GM18498 (cell line): ENCODE data around the gene ITGAD.
"Not testable (repeated sequence)": the region's sequence is repeated elsewhere in the genome, so short reads cannot be mapped to it uniquely, and the experiment has no call there.

Source experiments
- ATAC-seq: cut with Tn5 transposase; IDR thresholded peaks from one replicate; pipeline ENCODE4 v1.9.1; 2021; ENCODE audit warnings: mild to moderate bottlenecking, moderate library complexity; ENCODE audit not compliant: unreplicated experiment

The ITGAD gene

DNA sequence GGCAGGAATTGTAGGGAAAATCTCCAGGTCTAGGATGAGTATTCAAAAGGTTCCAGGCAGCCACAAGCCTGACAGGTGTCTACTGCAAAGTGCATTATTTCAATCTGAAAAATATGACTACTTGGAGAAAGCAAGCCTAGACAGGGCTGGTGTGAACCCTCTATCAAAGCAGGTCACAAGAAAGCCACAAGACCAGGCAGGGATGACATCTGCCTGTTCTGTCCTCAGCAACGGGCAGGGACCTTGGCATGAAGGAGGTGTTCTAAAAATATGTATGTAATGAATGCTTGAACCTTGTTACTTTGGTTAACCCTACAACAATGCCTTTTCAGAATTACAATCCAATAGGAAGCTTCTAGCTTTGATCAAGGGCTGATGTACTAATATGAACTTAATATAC is 36.2 kb downstream of the ITGAD start:
- no peak for ATAC-seq

DNA sequence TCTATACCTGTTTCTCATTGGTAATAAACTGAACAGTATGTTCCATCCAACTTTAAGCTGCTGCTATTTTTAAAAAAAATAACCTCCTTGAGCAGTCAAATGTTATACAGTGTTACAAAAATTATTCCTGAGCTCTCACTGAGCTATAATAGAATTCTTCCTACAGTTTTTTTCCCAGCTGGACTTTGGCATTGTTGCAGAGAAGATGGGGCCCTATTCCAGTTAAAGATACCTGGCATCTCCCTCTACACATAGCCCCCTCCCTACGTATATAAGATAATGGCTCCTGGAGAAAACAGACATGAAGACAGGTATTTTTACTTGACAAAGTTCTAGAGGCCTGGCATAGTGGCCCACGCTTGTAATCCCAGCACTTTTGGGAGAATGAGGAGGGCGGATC is 36.7 kb downstream of the ITGAD start:
- ATAC-seq, result no peak

DNA sequence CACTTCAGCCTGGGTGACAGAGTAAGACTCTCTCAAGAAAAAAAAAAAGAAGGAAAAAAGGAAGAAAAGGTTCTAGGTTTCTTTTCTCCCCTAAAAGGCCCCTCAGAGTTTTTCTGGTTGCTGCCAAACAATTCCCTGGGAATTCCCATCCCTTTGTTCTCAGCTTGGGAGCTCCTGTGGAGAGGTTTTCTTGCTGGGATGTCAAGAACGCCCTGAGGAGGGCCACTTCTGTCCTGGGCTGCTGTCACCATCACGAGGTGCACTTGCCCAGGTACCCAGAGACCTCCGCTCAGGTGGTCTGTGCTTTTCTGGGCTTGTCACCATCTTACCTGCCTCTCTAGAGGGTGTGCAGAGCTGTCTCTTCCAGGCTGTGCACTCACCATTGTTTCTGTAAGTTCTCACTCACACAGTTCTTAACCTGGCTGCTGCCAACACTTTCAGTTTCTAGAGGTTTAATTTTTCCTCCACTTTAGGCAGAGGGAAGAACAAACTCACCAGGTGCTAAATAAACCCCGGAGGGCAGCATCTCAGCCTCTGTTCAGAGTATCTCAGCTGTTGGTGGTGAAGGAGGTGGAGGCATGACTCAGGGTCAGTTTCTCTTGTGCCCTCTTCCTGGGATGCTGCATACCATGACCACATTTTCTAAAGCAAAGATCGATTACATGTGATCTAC is 37.4 kb downstream of the ITGAD start:
- no peak for ATAC-seq

DNA sequence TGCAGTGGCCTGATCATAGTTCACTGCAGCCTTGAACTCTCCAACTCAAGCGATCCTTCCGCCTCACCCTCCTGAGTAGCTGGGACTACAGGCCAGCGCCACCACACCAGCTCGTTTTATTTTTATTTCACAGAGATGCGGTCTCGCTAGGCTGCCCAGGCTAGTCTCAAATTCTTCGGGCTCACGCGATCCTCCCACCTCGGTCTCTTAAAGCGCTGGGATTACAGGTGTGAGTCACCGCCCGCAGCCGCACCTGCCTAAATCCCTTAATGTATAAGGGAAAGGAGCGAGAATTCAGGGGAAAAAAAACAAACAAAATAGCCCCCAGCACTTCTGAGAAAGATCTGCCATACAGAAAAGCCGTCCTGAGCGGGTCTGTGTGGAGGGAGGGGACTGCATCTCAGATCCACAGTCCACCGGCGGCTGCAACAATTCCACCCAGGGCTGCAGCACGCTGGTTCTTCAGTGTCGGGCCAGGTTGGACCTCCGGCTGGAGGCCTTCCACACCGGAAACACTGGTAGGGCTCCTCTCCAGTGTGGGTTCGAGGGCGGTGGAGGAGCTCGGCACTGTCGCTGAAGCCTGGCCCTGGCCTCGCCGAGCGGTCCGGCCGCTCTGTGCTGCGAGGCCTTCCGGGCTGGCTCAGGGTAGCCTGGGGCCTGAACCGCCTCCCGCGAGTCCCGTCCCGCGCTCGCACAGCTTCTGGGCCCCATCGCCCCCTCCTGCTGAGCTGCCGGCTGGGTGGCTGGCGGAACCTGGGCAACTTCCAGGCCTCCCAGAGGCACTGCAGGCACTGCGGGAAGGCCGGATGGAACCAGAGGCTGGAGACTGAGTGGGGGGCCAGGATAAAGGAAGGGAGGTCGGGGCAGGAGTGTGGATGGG is 42.4 kb downstream of the ITGAD start:
- no peak for ATAC-seq

DNA sequence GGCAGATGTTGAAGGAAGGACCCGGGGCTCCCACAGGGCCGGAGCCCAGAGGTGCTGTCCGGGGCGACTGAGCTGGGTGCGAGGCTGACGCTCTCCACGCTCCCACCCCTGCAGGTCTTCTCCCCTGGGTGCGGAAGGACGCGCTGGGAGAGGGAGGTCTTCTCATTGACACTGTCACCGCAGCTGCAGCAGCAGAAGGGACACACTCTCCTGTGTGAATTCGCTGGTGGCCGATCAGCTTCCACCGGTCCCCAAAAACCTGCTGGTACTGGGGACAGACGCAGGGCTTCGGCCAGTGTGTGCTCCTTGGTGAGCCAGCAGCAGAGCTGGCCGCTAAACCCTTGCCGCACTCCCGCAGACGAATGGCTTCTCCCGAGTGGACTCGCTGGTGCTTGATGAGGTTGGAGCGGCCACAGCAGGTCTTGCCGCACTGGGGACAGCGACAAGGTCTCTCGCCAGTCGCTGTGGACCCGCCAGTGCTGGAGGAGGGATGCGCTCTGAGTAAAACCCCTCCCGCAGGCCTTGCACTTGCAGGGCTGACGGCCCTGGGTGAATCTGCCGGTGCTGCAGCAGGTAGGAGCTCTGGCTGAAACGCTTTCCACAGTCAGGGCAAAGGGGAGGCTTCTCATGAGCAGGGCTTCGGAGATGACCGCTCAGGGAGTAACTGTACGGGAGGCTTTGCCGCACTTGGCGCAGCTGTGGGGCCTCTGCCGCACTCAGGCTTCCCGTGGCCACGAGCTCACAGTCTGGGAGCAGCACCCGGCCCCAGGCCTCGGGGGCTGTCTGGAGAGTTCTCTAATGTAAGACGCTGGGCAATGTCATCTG is 43.3 kb downstream of the ITGAD start:
- no peak for ATAC-seq

DNA sequence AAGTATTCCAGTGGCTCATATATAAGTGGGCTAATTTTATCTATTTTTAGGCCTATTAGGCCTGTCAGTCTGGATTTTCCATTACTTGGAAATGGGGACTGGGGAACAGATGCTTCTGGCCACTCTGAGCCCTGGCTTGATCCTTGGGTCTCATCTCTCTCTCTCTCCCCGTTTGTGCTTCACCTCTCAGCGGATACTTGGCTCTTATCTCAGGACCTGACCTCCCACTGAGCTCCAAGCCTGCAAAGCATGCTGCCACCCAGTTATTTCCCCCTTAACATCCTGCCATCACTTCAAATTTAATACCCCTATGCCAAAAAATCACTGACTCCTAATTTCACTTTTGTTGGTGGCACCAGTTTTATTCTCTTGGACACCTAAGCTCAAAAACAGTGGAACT is 45.3 kb downstream of the ITGAD start:
- ATAC-seq, result no peak

DNA sequence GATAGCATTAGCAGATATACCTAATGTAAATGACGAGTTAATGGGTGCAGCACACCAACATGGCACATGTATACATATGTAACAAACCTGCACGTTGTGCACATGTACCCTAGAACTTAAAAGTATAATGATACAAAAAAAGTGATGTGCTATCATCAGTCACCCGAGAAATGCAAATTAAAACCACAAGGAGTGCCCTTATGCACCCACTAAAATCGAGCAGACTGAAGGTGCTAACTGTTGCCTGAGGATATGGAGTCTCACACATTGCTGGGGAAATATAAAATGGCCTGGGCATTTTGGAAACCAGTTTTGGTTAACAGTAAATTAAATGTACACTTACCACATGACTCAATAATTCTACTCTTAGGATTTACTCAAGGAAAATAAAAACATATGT is 45.9 kb downstream of the ITGAD start:
- ATAC-seq, result peak; percentile 54

DNA sequence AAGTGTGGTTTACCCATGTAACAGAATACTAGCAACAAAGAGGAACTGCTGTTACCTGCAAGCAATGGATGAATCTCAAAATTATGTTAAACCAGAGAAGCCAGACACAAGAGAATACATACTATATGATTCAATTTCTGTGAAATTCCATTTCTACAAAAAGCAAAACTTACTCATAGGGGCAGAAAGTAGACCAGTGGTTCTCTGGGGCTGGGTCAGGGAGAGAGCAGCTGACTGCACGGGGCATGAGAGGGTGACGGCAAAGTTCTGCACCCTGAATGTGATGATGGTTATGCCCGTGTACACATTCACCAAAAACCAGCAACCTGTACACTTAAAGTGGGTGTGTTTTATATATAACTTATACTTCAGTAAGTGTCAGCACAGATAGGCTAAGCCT is 46.4 kb downstream of the ITGAD start:
- no peak for ATAC-seq

DNA sequence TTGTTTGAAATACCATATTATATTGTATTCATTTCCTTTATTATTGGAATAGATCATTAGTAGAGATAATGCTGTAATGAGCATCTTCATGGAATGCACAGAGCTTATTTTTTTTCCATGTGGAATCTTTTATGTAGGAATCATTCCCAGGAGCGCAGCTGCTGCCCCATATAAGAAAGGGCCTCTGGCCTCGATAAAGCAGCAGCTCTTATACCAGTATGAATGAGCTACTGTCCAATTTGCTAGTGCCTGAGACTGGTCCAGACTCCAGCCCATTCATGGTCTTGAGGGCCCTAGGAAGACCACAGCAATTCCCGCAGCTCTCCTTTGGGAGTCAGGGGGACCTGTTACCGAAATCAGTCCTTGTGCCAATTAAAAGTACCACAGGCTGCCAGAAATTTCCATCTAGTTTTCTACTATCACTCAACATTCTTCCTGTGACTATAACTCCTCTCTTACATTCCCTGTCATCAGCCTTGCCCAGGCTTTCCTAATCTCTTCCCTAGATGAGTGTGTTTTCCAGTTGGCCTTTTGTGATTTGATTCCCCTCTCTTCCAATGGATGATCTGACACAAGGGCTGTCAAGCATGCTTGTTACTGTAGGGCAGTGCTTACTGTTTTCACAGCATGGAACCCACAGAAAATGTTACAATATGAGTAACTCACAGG is 47.5 kb downstream of the ITGAD start:
- ATAC-seq, result no peak

DNA sequence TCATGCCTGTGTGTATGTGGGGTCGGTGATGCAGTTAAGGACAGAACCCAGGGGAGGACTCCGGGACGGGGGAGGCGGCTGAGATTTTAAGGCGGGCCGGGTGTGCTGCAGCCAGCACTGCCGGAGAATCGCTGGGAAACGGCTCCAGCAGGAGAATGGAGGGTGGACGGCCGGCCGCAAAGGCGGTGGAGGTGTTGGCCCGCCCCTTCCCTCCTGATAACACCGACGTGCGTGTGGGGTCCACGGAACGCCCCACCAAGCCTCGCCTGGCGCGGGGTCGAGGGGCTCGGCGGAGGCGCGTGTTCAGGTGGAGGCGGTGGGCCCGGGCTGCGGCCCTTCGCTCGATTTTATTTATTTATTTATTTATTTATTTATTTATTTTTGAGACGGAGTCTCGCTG is 48.8 kb downstream of the ITGAD start:
- ATAC-seq, result no peak

DNA sequence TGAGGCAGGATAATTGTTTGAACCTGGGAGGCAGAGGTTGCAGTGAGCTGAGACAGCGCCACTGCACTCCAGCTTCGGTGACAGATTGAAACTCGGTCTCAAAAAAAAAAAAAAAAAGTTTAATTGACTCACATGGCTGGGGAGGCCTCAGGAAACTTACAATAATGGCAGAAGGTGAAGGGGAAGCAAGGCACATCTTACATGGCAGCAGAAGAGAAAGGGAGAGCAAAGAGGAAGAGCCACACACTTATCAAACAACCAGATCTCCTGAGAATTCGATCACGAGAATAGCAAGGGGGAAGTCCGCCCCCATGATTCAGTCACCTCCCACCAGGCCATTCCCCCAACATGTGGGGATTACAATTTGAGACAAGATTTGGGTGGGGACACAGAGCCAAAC is 52.8 kb downstream of the ITGAD start:
- ATAC-seq, result not testable (repeated sequence)

DNA sequence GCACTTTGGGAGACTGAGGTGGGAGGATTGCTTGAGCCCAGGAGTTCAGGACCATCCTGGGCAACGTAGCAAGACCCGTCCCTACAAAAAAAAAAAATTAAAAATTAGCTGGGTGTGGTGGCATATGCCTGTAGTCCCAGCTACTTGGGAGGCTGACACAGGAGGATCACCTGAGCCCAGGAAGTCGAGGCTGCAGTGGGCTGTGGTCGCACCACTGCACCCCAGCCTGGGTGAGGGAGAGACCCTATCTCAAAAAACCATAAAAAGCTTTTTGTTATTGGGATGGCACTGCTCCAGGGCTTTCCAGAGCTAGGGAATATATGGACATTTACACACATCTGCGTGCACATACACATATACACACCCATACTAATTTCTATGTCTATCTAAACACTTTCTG is 58.1 kb downstream of the ITGAD start:
- ATAC-seq, result no peak

DNA sequence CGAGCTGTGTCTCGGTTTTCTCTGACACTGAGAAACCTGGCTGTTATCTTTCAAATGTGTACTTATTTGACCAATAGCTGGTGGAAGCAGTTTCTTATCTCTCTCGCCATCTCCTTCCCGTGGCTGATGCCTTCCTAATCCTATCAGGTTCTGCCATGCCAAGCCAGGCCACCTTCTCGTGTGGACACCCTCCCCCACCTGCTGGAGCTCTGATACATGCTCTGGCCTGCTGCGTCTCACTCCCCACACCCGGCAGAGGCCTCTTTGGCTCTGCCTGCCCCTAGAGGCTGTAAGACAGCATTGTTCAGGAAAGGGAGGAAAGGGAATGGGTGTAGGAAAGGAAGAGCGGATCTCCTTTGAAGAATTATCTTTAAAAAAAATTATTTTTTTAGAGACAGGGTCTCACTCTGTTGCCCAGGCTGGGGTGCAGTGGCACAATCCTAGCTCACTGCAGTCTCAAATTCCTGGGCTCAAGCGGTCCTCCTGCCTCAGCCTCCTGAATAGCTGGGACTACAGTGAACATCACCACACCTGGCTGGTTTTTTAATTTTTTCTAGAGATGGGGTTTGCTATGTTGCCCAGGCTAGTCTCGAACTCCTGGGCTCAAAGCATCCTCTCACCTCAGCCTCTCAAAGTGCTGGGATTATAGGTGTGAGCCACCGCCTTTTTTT is 58.7 kb downstream of the ITGAD start:
- no peak for ATAC-seq

DNA sequence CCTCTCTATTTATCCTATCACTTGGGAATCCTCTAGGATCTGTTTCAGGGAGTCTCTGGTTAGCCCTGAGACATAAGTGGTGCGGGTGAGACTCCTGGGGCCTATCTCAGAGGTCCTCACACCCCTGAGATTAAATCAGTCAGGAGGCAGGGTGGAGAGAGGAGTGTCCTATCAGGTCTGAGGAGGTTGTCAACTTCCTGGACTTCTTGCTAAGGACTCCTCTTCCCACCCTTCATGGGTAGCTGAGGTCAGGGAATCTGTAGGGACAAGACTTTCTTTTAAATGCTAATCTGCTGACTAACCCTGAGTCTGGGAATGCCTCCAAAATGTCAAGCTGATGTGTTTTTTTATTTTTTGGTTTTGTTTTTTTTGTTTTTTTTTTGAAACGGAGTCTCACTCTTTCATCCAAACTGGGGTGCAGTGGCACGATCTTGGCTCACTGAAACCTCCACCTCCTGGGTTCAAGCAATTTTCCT is 59.5 kb downstream of the ITGAD start:
- no peak for ATAC-seq

DNA sequence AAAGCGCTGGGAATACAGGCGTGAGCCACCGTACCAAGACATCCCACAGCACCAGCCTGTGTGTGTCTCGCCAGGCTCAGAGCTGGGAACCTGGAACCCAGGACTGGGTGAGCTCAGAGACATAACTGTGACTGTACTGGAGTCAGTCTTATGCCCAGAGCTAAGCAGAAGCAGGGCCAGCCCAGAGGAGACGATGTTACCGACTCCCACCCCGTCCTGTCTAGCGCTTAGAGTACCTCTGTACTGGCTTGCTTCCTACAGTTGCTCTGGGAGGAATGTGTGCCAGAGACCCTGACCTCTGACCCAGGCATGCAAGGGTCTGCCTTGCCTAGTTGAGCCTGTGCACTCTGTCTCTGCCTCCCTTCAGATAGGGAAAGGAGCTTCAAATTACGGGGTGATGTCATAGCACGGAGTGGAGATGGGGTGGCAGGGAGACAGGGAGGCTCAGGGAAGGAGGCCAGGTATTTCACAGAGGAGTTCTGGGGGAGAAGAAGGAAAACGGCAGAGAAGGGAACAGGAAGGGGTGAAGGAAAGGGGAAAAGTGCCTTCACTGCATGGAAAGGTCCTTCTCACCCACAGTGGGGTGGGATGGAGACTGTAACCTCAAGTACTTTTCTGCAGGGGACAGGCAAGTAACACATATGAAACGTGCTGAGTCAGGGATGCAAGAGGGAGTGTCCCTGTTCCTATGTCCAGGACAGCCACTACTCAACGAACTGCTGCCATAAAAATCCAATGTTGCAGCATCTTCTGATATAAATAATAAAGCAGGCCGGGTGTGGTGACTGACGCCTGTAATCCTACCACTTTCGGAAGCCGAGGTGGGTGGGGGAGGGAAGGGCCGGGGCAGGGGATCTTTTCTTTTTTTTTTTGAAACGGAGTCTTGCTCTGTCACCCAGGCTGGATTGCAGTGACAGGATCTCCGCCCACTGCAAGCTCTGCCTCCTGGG is 60.4 kb downstream of the ITGAD start:
- no peak for ATAC-seq

DNA sequence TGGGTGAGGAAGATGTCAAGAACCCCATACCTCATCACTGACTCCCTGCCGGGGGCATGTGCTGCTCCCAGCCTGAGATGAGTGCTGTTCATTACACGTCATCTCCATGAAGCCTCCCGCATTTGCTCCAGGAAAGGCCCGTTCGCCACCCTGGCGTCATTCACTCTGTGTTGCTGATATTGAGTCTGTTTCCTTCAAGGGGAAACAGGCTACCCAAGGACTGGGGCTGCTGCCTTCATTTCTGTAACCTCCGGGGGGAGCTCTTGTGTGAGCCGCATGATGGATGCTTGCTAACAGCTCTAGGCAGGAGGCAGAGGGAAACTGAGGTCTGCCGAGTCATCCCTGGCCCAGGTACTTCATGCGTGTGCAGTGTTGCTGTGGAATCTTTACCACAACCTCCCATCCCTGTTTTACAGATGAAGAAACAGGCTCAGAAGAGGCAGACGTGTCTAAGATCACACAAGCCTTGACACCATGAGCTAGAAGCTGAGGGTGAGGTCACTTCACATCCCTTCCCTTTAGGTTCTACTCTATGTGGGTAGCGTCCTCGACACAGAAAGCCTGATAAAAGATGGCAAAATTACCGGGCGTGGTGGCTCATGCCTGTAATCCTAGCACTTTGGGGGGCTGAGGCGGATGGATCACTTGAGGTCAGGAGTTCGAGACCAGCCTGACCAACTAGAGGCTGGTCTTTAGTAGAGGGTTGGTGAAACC is 62.6 kb downstream of the ITGAD start:
- no peak for ATAC-seq

DNA sequence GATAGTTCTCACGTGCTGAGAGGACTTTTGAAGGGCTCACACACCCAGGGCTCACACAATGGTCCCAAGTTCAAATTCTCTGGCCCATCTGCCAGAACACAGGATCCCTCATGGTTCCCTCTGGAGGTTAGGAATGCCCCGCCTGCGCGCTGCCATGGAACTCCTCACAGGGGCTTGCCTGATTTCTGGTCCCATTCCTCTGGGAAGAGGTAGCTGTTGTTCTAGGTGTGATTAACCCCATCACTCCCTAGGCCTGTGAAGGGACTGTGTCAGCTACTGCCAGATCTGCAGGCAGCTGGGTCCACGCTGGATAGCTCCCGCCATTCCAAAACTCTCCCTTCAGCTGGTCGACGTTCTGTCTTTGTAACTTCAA is 63.8 kb downstream of the ITGAD start:
- no peak for ATAC-seq

DNA sequence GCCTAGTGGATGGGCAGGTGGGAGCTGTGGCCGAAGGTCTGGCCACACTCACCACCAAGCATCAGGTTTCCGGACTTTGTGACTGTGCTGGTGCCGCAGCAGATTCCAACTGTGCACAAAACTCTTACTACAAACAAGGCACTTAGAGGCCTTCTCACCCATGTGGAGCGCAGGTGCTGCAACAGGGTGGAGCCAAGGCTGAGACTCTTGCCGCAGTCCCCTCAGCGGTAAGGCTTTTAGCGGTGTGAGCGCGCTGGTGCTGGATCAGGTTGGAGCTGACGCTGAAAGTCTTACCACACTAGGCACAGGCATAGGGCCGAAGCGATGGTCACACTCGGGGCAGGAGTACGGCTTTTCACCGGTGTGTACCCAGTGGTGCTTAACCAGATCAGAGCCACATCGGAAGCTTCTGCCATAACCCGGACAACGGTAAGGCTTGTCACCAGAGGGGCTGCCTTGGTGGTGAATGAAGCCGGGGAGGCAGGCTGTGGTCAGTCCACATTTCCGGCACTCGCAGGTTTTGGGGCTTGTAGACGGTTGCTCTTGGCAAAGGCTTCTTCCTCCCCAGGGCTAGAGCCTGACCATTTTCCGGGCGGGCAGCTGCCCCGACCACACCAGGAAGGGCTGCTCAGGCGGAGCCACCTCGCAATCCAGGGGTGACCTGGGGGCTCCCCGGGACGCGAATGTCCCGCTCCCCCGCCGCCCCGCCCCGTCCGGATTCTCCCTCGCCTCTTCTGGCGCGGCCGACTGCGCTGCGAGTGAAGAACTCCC is 65.1 kb downstream of the ITGAD start:
- peak; percentile 9 for ATAC-seq
